ENCODE data around the gene CRYBG3. TPM values are rescaled to one million over a fixed set of nuclear protein-coding genes. Genes with fewer than 3 reads are reported as not detected.

The CRYBG3 gene
- polyA plus RNA-seq, 1 donor (not counting 4 experiments of a cell fraction or from before 2014, with no cell fraction given) = 6.9 TPM

DNA sequence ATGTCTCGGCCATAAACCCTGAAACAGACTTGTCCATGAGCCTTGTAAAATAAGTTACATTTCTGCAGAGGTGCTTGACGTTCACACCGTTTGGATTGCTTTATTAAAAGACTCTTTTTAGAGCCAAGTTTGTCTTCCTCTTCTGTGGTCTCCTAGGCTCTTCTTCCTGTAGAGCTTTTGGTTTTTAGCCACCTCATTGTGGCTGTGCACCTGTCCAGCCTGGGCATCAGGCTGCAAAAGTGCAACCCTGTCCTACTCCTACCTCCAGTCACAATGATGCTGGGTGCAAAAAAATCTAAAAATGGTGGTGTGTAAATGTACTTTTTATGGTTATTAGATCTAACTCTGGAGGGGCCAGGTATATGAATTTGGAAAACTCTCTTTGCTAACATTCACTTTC is 153.2 kb downstream of the CRYBG3 start:
- FAIRE-seq = no peak
- Histone ChIP-seq H3K9me1 (ENCODE audit: control insufficient read depth, extremely low read depth, insufficient read depth, low read length) (no peaks in the 10 kb centered on the region), H3K79me2 (ENCODE audit: control insufficient read depth, insufficient read depth, low read length) (peaks cover 17% of the 10 kb centered on the region), H2AFZ (ENCODE audit: control insufficient read depth, low read length) (no peak overlapping the region), H3K9me3 (ENCODE audit: control insufficient read depth, low read depth, low read length) (no peaks in the 10 kb centered on the region), H3K4me3 (ENCODE audit: control insufficient read depth in 2 of 3, extremely low read depth in 1 of 3, insufficient read depth in 2 of 3, low read depth in 1 of 3, low read length in 3 of 3) (no peak overlapping the region), H3K27me3 (ENCODE audit: control insufficient read depth, extremely low read depth, insufficient read depth, low read length) (no peaks in the 10 kb centered on the region), H3K9ac (ENCODE audit: control insufficient read depth, extremely low read depth, insufficient read depth, low read length) (no peak overlapping the region), H4K20me1 (ENCODE audit: control insufficient read depth, extremely low read depth, insufficient read depth, low read length) (no peaks in the 10 kb centered on the region), H3K27ac (ENCODE audit: control insufficient read depth, insufficient read depth, low read length) (no peak overlapping the region), H3K4me1 (ENCODE audit: control insufficient read depth, extremely low read depth, insufficient read depth, low read length) (peaks cover 10% of the 10 kb centered on the region), H3K4me2 (ENCODE audit: control insufficient read depth, extremely low read depth, insufficient read depth, low read depth, low read length) (no peak overlapping the region), H3K36me3 (ENCODE audit: control insufficient read depth in 2 of 2, extremely low read depth in 1 of 2, insufficient read depth in 2 of 2, low read length in 2 of 2) (no peaks in the 10 kb centered on the region)
- DNase-seq (ENCODE audit: low read depth, low spot score) = no peak
- TF ChIP-seq, protein P1, sequence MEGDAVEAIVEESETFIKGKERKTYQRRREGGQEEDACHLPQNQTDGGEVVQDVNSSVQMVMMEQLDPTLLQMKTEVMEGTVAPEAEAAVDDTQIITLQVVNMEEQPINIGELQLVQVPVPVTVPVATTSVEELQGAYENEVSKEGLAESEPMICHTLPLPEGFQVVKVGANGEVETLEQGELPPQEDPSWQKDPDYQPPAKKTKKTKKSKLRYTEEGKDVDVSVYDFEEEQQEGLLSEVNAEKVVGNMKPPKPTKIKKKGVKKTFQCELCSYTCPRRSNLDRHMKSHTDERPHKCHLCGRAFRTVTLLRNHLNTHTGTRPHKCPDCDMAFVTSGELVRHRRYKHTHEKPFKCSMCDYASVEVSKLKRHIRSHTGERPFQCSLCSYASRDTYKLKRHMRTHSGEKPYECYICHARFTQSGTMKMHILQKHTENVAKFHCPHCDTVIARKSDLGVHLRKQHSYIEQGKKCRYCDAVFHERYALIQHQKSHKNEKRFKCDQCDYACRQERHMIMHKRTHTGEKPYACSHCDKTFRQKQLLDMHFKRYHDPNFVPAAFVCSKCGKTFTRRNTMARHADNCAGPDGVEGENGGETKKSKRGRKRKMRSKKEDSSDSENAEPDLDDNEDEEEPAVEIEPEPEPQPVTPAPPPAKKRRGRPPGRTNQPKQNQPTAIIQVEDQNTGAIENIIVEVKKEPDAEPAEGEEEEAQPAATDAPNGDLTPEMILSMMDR (optimal IDR thresholded peaks at IDR 0.05 in 1 of 3, IDR thresholded peaks at IDR 0.05 in 1 of 3, conservative IDR thresholded peaks at IDR 0.05 in 1 of 3; ENCODE audit: extremely low read depth in 1 of 3, insufficient read depth in 2 of 3, low read length in 3 of 3) = no peak
- TF ChIP-seq EZH2 (IDR thresholded peaks at IDR 0.05; ENCODE audit: low read length) = no peak
- dilution Hi-C loops (cut with MboI; ENCODE audit: extremely low pct_ligation_motif_present, low sequenced_read_pairs) = no loop called here

DNA sequence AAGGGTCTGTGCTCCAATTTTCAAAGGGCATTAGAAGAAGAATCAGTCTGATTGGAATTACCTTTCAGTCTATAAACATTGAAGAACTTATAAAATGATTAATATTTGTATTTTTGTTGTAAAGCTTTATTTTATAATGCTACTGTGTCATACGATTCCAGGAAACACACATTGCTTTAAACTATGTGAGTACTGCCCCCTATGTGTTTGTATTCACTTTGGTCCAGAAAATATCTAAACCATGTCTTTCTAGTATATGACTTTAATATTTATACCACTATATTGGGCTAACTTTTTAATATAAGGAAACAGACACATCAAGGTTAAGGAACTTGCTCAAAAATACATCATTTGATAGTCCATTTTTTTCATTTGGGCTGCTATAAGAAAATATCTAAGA is 153.7 kb downstream of the CRYBG3 start:
- Histone ChIP-seq H3K27me3 (ENCODE audit: control insufficient read depth, extremely low read depth, insufficient read depth, low read length) (no peaks in the 10 kb centered on the region), H3K9me1 (ENCODE audit: control insufficient read depth, extremely low read depth, insufficient read depth, low read length) (no peaks in the 10 kb centered on the region), H2AFZ (ENCODE audit: control insufficient read depth, low read length) (no peak overlapping the region), H3K27ac (ENCODE audit: control insufficient read depth, insufficient read depth, low read length) (no peak overlapping the region), H3K36me3 (ENCODE audit: control insufficient read depth in 2 of 2, extremely low read depth in 1 of 2, insufficient read depth in 2 of 2, low read length in 2 of 2) (no peaks in the 10 kb centered on the region), H3K4me1 (ENCODE audit: control insufficient read depth, extremely low read depth, insufficient read depth, low read length) (peaks cover 8% of the 10 kb centered on the region), H3K4me2 (ENCODE audit: control insufficient read depth, extremely low read depth, insufficient read depth, low read depth, low read length) (no peak overlapping the region), H4K20me1 (ENCODE audit: control insufficient read depth, extremely low read depth, insufficient read depth, low read length) (no peaks in the 10 kb centered on the region), H3K9ac (ENCODE audit: control insufficient read depth, extremely low read depth, insufficient read depth, low read length) (no peak overlapping the region), H3K9me3 (ENCODE audit: control insufficient read depth, low read depth, low read length) (no peaks in the 10 kb centered on the region), H3K4me3 (ENCODE audit: control insufficient read depth in 2 of 3, extremely low read depth in 1 of 3, insufficient read depth in 2 of 3, low read depth in 1 of 3, low read length in 3 of 3) (no peak overlapping the region), H3K79me2 (ENCODE audit: control insufficient read depth, insufficient read depth, low read length) (peaks cover 12% of the 10 kb centered on the region)
- no peak for TF ChIP-seq EZH2 (IDR thresholded peaks at IDR 0.05; ENCODE audit: low read length)
- TF ChIP-seq, protein P1 (optimal IDR thresholded peaks at IDR 0.05 in 1 of 3, IDR thresholded peaks at IDR 0.05 in 1 of 3, conservative IDR thresholded peaks at IDR 0.05 in 1 of 3; ENCODE audit: extremely low read depth in 1 of 3, insufficient read depth in 2 of 3, low read length in 3 of 3) = no peak
- dilution Hi-C loops (cut with MboI; ENCODE audit: extremely low pct_ligation_motif_present, low sequenced_read_pairs) = no loop called here
- no peak for FAIRE-seq
- DNase-seq (ENCODE audit: low read depth, low spot score) = no peak
